ENCODE results near the gene C1GALT1.

- no peak for TF ChIP-seq EP300 (IDR thresholded peaks at IDR 0.05)
- TF ChIP-seq, protein P1, sequence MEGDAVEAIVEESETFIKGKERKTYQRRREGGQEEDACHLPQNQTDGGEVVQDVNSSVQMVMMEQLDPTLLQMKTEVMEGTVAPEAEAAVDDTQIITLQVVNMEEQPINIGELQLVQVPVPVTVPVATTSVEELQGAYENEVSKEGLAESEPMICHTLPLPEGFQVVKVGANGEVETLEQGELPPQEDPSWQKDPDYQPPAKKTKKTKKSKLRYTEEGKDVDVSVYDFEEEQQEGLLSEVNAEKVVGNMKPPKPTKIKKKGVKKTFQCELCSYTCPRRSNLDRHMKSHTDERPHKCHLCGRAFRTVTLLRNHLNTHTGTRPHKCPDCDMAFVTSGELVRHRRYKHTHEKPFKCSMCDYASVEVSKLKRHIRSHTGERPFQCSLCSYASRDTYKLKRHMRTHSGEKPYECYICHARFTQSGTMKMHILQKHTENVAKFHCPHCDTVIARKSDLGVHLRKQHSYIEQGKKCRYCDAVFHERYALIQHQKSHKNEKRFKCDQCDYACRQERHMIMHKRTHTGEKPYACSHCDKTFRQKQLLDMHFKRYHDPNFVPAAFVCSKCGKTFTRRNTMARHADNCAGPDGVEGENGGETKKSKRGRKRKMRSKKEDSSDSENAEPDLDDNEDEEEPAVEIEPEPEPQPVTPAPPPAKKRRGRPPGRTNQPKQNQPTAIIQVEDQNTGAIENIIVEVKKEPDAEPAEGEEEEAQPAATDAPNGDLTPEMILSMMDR (IDR thresholded peaks at IDR 0.05), result no peak
These were observed 40.9 kb downstream of the C1GALT1 start for GRCh38 chr7:7223250-7223649.

Data from tibial nerve (tissue), 4 donors.